ENCODE data around the gene RMND5A. TPM values are rescaled to one million over a fixed set of nuclear protein-coding genes. Genes with fewer than 3 reads are reported as not detected.

Gene RMND5A
- total RNA-seq, 1 donor from 2014 or later = 45.0 TPM

DNA sequence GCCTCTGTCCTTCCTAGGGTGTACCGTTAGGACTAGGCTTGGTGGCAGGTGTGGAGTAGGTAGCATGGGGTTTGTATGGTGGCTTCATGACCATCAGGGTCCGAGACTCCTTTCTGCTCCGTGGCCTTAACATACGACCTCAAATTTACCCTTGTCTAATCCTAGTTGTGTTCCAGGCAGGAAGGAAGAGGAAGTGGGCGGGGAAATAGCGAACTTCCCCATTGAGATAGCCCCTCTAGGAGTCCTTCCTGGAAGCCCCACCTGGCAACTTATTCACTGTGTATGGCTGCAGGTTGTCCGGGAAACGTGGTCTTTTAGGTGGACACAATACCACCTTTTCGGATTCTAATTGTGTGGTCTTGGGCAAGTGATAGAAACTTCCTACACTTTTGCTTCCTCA lies 61.3 kb downstream of the RMND5A start:
- no peak for DNase-seq (ENCODE audit: extremely low spot score, unreplicated experiment)
- no peaks in the 10 kb centered on the region for H3K36me3 Mint-ChIP-seq
- H3K4me3 Mint-ChIP-seq = no peak overlapping the region
- no peaks in the 10 kb centered on the region for H3K4me1 Mint-ChIP-seq (ENCODE audit: unreplicated experiment)
- peaks cover 30% of the 10 kb centered on the region for H3K27me3 Mint-ChIP-seq
- TF ChIP-seq, protein P1, sequence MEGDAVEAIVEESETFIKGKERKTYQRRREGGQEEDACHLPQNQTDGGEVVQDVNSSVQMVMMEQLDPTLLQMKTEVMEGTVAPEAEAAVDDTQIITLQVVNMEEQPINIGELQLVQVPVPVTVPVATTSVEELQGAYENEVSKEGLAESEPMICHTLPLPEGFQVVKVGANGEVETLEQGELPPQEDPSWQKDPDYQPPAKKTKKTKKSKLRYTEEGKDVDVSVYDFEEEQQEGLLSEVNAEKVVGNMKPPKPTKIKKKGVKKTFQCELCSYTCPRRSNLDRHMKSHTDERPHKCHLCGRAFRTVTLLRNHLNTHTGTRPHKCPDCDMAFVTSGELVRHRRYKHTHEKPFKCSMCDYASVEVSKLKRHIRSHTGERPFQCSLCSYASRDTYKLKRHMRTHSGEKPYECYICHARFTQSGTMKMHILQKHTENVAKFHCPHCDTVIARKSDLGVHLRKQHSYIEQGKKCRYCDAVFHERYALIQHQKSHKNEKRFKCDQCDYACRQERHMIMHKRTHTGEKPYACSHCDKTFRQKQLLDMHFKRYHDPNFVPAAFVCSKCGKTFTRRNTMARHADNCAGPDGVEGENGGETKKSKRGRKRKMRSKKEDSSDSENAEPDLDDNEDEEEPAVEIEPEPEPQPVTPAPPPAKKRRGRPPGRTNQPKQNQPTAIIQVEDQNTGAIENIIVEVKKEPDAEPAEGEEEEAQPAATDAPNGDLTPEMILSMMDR (conservative IDR thresholded peaks at IDR 0.05) = no peak
- no peak overlapping the region for H3K27ac Mint-ChIP-seq
- H3K9me3 Mint-ChIP-seq = no peaks in the 10 kb centered on the region

DNA sequence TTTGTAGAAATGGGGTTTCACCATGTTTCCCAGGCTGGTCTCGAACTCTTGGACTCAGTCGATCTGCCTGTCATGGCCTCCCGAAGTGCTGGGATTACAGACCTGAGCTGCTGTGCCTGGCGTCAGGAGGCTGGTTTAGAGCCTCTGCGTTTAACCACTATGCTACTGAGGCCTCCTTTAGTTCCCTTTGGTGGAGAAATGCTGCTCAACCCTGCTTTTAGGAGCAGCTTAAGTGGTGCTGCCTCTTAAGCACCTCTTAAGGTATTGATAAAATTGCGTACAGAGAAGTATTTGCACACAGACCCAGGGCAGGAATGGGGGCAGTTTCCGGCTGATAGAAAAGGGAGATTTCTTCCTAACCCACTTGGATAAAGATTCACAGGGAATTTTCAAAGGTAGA lies 62.7 kb downstream of the RMND5A start:
- Mint-ChIP-seq H3K9me3 (no peaks in the 10 kb centered on the region), H3K27me3 (peaks cover 41% of the 10 kb centered on the region), H3K27ac (no peak overlapping the region), H3K4me3 (no peak overlapping the region), H3K36me3 (no peaks in the 10 kb centered on the region), H3K4me1 (ENCODE audit: unreplicated experiment) (no peaks in the 10 kb centered on the region)
- no peak for DNase-seq (ENCODE audit: extremely low spot score, unreplicated experiment)
- TF ChIP-seq, protein P1 (conservative IDR thresholded peaks at IDR 0.05) = no peak

DNA sequence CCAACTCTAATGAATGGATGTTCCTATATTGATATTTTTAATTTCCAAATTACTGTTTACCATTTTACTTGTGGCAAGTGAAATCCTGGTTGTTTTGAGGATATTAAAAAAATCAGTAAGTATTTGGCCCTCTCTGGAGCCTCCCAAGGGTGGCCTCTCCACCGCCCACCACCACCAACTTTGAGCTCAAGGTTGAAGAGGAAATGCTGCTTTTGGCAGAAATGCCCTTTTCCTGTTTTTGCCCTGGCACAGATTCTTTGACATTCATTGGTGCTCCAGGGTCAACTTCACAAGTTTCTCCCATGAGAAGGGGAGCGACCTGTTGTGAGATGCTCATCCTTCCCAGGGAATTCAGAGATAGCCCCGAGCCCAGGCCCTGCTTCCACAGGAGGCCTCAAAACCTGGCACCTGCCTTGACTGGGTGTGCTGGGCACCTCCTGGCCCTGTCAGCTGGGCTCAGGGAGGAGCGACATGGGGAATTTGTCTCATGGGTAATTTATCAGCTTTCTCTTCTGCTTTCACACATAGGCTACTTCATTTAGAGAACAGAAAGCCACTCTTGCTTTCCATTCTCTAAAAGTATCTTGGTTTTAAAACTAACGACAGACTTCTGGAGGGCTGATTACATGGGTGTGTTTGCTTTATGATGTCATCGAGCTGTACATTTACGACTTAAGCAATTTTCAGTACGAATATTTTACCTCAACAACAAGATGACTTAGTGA lies 63.7 kb downstream of the RMND5A start:
- Mint-ChIP-seq H3K4me3 (no peak overlapping the region), H3K4me1 (ENCODE audit: unreplicated experiment) (no peaks in the 10 kb centered on the region), H3K36me3 (no peaks in the 10 kb centered on the region), H3K9me3 (no peaks in the 10 kb centered on the region), H3K27me3 (peaks cover 52% of the 10 kb centered on the region), H3K27ac (no peak overlapping the region)
- TF ChIP-seq, protein P1 (conservative IDR thresholded peaks at IDR 0.05) = no peak
- DNase-seq (ENCODE audit: extremely low spot score, unreplicated experiment) = no peak

DNA sequence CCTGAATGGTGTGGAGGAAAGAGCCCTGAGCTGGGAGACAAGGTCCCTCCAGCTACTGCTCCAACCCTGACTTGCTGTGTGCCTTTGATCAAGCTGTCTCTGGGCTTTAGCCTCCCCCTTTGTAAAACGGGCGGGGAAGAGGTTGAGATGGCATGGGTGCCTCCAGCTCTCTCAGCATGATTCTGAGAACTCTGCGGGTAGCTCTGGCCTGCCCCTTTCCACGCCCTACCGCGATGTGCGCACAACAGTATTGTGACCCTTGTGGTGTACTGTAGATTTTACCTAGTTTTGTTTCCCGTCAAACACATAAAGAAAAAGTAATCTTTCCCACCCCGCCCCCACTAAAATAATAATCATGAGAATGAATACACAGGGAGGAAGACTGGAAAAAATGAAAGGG lies 65.4 kb downstream of the RMND5A start:
- no peak overlapping the region for H3K27ac Mint-ChIP-seq
- no peak for DNase-seq (ENCODE audit: extremely low spot score, unreplicated experiment)
- H3K4me3 Mint-ChIP-seq = no peak overlapping the region
- TF ChIP-seq, protein P1 (conservative IDR thresholded peaks at IDR 0.05) = no peak
- H3K4me1 Mint-ChIP-seq (ENCODE audit: unreplicated experiment) = no peaks in the 10 kb centered on the region
- no peaks in the 10 kb centered on the region for H3K9me3 Mint-ChIP-seq
- no peaks in the 10 kb centered on the region for H3K36me3 Mint-ChIP-seq
- H3K27me3 Mint-ChIP-seq = peaks cover 65% of the 10 kb centered on the region

DNA sequence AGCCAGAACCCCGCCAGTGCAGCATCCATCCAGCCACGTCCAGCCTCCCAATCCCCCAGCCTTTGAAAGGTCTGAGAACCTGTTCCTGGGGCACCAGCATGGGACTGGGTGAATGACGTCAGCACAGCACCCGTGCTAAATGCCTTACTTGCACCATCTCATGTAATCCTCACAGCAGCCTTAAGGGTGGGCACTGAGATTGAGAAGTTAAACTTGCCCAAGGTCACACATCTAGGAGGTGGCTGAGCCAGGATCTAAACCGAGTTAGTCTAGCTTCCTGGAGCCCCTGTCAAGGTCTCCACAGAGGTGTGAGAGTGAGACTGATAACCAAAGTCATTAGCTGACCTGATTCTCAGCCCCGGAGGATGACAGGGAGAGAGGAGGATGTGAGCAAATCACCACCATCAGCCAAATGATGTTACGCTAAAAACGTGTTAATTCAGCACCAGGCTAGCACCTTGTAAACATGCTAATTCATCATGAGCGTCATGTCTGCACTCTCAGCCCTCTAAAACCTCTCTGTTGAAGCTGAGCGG lies 66.0 kb downstream of the RMND5A start:
- Mint-ChIP-seq H3K4me1 (ENCODE audit: unreplicated experiment) (peaks cover 3% of the 10 kb centered on the region), H3K36me3 (no peaks in the 10 kb centered on the region), H3K4me3 (no peak overlapping the region), H3K9me3 (no peaks in the 10 kb centered on the region), H3K27ac (no peak overlapping the region), H3K27me3 (peaks cover 69% of the 10 kb centered on the region)
- no peak for DNase-seq (ENCODE audit: extremely low spot score, unreplicated experiment)
- TF ChIP-seq, protein P1 (conservative IDR thresholded peaks at IDR 0.05) = no peak
